GM19397 (cell line): ENCODE measurements around the gene CHRNA5.
"Not testable (repeated sequence)": the region's sequence is repeated elsewhere in the genome, so short reads cannot be mapped to it uniquely, and the experiment has no call there.

Experiments
- ATAC-seq: cut with Tn5 transposase; IDR thresholded peaks from one replicate; pipeline ENCODE4 v1.9.1; 2021; ENCODE audit warnings: mild to moderate bottlenecking, moderate library complexity; ENCODE audit not compliant: unreplicated experiment

The CHRNA5 gene

GRCh38 chr15:78564743-78565096 lies 600 bp upstream of the CHRNA5 start:
- ATAC-seq, result peak; percentile 17

DNA sequence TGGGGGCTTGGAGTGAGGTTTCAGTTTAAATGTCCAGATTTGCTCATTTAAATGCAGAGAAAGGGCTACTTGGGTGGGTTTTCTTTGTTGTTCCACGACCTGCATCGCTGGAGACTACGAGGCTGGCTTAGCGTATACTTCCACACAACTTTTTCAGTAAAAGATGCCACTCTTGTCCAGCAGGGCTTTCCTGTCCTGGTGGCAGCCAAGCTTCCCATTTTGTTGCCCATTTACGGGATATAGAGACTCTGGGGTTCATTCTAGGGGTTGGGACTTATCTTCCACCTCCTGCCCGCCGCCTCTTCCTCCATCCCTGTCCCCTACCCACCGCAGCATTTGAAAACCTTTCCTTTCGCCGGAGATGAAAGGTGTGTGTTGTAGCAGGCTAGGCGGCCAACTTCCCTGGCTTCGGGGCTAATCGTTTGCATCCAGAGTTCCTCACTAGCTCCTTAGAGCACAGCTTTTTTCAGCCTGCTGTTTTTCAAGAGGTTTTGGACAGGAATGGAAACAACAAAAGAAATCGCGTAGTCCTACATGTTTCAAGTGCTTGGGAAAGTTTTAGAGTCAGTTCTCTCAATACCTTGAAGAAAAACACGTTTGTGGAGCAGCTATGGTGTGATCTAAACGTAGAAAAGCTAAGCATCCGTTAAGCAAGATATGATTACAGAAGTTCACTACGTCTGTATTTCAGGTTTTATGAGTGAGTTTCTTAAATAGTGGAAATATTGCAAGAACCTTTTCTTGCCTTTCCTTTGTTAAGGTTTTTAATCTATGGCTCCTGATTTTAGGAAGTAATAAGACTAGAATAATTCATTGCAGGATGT lies 843 bp downstream of the CHRNA5 start:
- ATAC-seq, result no peak

DNA sequence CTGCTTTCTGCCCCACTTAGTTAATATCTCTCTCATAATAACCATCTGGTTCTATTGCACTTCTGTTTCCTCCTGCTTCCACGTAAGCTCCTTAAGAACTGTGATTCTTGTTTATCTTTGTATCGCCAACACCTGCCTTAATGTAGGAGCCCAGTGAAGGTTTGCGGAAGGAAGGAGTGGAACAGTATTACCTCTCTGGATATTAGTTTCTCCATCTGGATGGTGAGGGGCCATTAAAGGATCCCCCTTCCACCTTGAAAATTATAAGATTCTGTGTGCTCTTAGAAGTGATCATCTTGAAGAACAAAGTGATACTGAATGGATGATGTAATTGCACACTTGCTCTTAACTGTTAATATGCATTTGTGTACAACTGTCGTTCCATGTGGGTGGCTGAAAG lies 2.2 kb downstream of the CHRNA5 start:
- no peak for ATAC-seq

- no peak for ATAC-seq
Observed at GRCh38 chr15:78570710-78571109, 5.4 kb downstream of the CHRNA5 start.

DNA sequence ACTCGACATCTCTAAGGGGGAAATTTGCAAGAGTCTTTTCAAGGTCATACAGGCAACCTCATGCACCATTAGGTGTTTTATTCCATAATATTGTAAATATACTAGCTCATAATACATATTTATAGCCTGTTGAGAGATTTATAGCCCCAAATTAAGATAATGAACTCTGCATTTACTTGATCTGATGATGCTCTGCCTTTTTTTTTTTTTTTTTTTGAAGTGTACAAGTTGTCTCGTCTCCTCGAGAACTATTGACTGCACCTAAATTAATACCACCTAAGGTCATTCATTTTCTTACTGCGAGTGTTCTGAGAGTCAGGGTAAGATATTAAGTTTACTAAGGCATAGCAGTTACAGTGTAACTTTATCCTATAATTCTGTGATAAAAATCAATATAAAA lies 6.1 kb downstream of the CHRNA5 start:
- no peak for ATAC-seq

DNA sequence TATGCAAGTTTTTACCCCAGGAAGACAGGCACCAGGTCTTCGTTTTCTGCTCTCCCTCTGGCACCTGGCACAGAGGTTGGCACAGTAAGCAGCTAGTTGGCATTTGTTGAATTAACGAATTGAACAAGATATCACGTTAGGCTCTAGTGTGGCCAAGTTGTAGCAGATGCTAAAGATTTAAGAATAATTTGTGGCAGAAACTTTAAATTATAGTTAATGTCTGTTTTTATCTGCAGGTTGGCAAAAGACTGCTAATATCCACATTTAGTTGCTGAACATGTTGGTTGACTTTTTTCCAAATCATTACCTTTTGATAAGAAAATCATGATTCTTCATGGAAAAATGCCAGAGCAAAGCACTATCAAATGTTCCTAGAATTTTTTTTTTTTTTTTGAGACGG lies 8.1 kb downstream of the CHRNA5 start:
- no peak for ATAC-seq

DNA sequence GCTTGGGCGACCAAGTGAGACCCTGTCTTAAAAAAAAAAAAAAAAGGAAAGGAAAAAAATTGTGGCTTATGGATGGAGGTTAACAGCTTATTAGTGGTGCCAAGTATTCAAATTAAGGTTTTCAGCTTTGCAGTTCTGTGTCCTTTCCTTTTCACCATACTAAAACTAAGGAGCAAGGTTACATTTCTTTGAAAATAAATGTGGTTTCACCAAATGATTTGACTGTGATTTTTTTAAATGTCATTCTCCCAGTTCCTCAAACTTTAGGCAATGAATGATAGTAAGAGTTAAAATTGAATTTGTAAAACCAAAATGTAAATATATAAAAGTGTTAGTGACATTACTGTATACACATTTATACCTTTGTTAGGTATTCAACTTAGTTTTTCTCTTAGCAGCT lies 9.6 kb downstream of the CHRNA5 start:
- ATAC-seq, result no peak

- ATAC-seq, result no peak
Observed at GRCh38 chr15:78597583-78597982, 32.3 kb downstream of the CHRNA5 start.

- ATAC-seq, result no peak
Observed at GRCh38 chr15:78598348-78598747, 33.0 kb downstream of the CHRNA5 start.

- ATAC-seq, result no peak
Observed at GRCh38 chr15:78599189-78599588, 33.9 kb downstream of the CHRNA5 start.

DNA sequence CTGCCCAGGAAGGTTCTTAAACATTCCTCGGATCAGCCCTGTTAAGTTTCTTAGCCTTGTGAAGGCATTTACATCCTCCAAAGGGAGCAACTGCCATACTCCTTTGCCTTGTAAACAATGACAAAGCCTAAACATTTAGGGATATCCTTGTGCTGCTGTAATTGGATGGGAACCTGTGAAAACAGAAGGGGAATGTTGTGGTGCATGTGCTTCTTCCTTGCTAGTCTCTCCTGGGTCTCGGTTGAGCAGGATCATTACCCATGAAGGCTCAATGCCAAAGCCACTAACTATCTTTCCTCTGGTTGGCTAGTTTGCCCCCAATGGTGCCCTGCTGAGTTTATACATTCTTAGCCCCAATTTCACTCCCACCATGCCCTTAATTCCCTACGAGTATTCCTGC lies 38.1 kb downstream of the CHRNA5 start:
- no peak for ATAC-seq

- no peak for ATAC-seq
Observed at GRCh38 chr15:78604420-78604819, 39.1 kb downstream of the CHRNA5 start.

DNA sequence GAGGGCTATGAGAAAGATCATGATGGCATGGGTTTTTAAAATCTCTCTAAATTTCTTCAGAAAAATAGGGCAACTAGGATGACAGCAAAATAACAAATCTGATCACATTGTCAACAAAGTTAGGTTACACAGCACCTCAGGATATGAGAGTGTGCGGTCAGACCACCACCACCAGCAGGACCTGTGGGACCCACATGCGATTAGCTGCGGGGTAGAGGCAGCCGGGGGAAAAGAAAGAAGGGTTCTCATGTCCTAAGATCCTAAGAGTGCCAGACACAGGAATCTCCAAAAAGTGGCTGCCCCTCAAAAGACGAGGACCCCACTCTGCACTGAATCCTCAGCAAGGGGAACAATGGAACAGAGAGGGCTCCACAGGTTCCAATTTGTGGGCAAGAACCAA lies 39.9 kb downstream of the CHRNA5 start:
- ATAC-seq, result no peak

- no peak for ATAC-seq
Observed at GRCh38 chr15:78605680-78606079, 40.4 kb downstream of the CHRNA5 start.

DNA sequence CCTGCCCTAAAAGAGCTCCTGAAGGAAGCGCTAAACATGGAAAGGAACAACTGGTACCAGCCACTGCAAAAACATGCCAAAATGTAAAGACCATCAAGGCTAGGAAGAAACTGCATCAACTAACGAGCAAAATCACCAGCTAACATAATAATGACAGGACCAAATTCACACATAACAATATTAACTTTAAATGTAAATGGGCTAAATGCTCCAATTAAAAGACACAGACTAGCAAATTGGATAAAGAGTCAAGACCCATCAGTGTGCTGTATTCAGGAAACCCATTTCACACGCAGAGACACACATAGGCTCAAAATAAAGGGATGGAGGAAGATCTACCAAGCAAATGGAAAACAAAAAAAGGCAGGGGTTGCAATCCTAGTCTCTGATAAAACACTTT lies 44.2 kb downstream of the CHRNA5 start:
- not testable (repeated sequence) for ATAC-seq

GRCh38 chr15:78614021-78614420 lies 48.7 kb downstream of the CHRNA5 start:
- ATAC-seq, result no peak

DNA sequence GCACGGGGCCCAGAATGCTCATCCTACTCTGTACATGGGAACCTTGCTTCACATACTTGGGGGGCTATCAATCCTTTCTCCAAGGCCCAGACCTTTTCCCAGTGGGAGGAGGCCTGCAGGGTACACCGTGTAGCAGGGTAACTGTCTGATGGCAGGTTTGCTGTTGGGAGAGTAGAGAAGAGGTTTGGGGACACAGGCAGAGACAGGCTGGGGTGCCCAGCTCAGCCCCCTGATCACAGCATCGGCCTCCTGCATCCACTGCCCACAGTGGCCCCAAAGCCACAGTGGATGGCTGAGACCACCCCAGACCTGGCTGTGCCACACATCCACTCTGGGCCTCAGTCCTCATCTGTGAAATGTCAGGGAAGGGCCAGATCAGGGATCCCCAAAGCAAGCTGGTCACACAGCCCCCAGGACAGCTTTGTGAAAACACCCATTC lies 49.9 kb downstream of the CHRNA5 start:
- no peak for ATAC-seq

DNA sequence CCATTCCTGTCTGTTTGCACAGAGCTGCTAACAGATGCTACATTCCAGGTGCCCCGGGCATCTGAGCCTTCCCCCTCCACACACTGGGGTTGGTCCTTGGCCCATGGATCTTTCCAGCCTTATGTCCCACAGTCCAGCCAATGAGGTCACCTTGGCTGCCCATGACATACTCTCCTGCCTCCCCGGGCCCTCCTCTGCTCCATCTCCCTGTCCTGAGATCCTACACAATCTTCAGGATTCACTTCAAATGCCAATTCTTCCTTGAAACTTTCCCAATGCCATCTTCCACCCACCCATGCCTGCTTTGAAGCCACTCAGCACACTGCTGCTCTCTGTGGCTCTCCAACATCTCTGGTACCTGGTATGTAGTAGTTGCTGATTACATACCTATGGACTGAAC lies 51.2 kb downstream of the CHRNA5 start:
- ATAC-seq, result no peak

GRCh38 chr15:78617076-78617475 lies 51.8 kb downstream of the CHRNA5 start:
- ATAC-seq, result no peak

DNA sequence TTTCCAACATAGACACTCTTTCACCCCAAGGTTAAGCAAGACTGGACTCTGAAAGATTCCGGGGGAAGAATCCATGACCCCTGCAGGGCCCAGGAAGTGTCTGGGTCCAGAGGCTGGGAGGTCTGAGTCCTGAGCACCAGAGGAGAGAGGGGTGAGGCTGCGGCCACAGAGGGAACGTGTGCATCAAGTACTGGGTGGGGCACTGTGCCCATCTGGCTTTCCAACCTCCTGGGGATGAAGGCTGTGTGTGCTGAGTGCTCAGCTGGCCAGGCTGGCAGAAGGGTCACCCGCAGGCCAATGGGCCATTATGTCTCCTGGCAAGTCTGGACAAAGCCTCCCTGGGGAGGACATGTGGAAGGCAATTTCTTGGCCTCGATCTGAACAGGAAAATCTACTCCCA lies 52.2 kb downstream of the CHRNA5 start:
- no peak for ATAC-seq

GRCh38 chr15:78618064-78618463 lies 52.7 kb downstream of the CHRNA5 start:
- ATAC-seq, result no peak

DNA sequence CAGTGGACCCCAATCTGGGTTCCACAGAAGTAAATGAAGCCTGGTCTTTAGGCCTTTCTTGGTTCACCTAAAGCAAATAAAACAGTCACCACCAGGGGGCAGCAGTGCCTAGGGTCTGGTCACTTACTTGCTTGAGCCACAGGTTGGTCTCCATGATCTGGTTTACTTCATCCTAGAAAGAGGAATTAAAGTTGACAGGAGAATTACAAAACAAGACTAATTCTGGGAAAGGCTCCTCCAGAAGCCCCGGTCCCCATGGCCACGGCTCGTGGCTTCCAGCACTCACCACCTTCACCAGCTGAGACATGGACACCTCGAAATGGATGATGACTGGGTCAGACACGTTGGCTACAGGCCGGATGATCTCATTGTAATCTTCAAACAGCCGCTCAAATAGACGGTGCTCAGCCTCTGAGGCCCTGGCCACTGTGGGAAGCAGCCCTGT lies 53.2 kb downstream of the CHRNA5 start:
- no peak for ATAC-seq
